Fibroblast of villous mesenchyme (primary cell): Measurements from ENCODE around the gene HILPDA. TPM values are rescaled to one million over a fixed set of nuclear protein-coding genes. Genes with fewer than 3 reads are reported as not detected.
A peak's percentile ranks its signal among the peaks of the same experiment; 100 is the strongest.

Experiments
- DNase-seq: peaks from one replicate; pipeline ENCODE4 v3.0.0-alpha.2; 2010; ENCODE audit warnings: low read depth
- H3K4me3 ChIP-seq: 2 replicates; pipeline ENCODE4 v1.5.1; 2011; ENCODE audit warnings: low read depth, mild to moderate bottlenecking, low read length
- total RNA-seq: library from RNA; depleted of rRNA; stranded (reverse); fragments of >200 nt; gene quantifications from 2 replicates; pipeline ENCODE4 v1.2.3, GENCODE V29; 2012
- TF ChIP-seq, protein P1 (sequence below): IDR thresholded peaks from 2 replicates; pipeline ENCODE4 v1.5.1; 2012; ENCODE audit warnings: low read depth, mild to moderate bottlenecking, low read length; ENCODE audit not compliant: insufficient read depth

Gene HILPDA
- total RNA-seq, 1 donor = 14.7 TPM

DNA sequence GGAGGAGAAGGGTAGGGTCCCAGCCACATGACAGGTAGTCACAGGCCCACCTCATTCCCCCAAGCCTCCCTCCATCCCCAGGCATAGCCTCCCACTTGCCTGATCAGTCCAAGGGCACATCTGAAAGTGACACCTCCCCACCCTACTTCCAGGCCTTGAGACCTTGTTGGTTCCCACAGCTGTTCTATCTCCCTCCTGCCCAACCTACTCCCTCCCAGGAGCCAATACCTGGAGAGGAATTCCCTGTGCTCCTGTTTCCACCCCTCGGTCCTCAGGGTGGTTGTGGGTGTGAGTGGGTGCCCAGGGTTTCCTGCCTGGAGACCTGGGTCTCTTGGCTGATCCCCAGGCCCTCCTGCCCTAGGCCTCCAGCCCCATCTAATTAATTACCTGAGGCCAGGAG, 34.3 kb upstream of the HILPDA start:
- TF ChIP-seq, protein P1, sequence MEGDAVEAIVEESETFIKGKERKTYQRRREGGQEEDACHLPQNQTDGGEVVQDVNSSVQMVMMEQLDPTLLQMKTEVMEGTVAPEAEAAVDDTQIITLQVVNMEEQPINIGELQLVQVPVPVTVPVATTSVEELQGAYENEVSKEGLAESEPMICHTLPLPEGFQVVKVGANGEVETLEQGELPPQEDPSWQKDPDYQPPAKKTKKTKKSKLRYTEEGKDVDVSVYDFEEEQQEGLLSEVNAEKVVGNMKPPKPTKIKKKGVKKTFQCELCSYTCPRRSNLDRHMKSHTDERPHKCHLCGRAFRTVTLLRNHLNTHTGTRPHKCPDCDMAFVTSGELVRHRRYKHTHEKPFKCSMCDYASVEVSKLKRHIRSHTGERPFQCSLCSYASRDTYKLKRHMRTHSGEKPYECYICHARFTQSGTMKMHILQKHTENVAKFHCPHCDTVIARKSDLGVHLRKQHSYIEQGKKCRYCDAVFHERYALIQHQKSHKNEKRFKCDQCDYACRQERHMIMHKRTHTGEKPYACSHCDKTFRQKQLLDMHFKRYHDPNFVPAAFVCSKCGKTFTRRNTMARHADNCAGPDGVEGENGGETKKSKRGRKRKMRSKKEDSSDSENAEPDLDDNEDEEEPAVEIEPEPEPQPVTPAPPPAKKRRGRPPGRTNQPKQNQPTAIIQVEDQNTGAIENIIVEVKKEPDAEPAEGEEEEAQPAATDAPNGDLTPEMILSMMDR = no peak
- no peak overlapping the region for H3K4me3 ChIP-seq
- DNase-seq = no peak

DNA sequence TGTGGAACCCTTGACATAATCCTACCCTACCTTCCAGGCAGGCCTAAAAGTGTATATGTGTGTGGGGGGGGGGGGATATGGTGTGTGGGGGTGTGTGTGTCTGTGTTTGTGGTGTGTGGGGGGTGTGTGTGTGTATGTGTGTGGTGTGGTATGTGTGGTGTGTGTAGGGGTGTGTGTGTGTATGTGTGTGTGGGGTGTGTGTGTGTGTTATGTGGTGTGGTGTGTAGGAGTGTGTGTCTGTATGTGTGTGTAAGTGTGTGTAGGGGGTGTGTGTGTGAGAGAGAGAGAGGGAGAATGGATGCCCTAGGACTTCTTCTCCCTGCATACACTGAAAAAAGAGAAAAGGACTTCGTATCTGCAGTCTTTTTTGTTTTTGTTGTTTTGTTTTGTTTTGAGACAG, 33.6 kb upstream of the HILPDA start:
- no peak overlapping the region for H3K4me3 ChIP-seq
- no peak for DNase-seq
- TF ChIP-seq, protein P1 = no peak

DNA sequence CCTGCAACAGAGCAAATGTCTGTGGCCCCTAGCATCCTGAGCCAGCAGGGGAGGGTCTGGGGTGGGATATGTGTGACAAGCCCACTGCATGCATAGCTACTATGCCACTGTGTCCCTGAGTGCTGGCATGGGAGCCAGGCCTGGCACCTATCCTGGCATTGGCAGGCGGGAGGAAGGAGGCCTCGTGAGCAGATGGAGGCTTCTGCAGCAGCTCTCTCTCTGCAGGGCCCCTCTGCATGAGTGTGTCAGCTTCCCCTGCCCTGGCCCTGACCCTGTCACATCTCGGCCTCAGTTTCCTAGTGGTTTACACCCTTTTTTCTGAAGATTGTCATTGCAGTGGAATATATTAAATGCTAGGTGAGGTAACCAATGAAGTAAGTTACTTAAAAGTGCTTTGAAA, 32.8 kb upstream of the HILPDA start:
- H3K4me3 ChIP-seq = no peak overlapping the region
- no peak for DNase-seq
- TF ChIP-seq, protein P1 = no peak

DNA sequence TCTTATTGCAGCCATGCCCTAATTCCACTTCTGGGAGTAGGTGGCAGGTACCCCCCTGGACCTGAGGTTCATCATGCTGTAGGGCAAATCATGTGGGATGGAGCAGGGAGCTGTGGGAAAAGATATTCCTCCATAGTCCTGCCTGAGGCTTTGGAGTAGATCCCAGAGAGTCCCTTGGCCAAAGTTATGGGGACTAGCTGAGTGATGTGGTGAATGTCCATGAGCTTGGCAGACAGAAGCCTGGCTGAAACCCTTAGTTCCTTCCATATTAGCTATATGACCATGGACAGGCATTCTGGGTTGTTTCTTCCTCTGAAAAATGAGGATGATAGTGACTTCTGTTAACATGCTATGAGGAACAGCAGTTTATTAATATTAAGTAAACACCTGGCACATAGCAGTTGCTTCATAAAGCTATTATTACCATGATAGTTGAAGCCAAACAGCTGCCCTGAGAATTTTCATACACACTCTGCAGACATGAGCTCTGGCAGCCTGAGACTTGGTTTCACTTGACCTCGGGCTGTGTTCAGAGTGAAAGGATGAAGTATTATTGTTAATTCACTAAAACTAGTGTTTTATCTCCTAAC, 30.9 kb upstream of the HILPDA start:
- no peak for DNase-seq
- no peak overlapping the region for H3K4me3 ChIP-seq
- TF ChIP-seq, protein P1 = no peak

DNA sequence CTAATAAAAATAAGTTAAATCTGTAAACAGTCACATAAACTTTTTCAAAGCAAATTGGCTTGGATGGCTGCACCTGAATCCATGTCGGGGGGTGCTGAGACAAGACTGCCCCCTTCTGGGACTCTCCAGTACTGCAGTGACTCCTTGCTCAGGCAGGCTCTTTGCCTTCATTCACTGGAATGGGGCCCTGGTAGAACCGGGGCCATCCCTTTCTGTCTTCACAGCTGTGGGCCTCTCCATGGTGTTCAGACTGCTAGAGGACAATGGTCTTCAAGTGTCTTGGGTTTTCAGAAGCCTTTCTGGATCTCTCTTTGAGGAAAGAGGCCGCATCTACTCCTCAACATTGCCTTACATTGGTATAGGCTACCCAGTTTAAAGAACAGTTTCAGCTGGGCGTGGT, 29.8 kb upstream of the HILPDA start:
- DNase-seq = peak; percentile 69
- TF ChIP-seq, protein P1 = peak; percentile 99

DNA sequence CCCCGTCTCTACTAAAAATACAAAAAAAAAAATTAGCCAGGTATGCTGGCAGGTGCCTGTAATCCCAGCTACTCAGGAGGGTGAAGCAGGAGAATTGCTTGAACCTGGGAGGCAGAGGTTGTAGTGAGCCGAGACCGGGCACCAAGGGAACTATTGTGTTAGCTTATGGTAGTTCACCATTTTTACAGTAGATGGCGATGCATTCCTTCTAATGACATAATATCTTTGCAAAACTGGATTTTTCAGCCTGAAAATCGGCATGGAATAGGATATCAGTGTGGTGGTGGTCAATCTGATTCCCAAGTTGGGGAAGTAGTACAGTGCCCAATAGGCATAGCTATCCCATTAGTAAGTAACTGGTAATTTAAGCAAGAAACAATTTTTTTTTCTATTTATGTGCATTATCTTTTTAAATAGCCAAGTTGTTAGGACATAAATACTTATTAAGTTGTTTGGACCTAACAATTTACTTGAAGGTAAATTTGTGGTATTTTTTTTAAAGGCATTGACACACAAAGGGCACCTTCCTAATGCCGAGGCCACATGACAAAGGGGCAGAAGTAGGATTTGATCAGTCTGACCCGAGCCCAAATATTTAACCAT, 28.3 kb upstream of the HILPDA start:
- no peak overlapping the region for H3K4me3 ChIP-seq
- TF ChIP-seq, protein P1 = peak; percentile 67
- peak; percentile 67 for DNase-seq

More for the DNA sequence above, 29.8 kb upstream of the HILPDA start:
- no peak overlapping the region for H3K4me3 ChIP-seq

DNA sequence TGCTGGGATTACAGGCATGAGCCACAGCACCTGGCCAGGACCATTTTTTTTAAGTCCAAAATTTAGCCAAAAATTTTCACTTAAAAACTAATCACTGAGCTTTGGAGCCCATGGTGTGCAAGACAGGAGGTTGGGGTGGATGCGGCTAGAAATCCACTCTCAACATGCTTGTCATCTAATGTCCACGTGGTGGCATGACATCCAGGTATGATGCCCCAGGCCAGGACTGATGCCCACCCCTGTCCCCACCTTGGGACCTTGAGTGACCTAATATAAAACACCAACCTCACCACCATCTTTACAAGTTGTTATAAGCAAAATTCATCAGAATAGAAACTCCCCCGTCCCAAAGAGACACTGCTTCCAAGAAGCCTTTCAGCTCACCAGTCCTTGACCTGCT, 25.5 kb upstream of the HILPDA start:
- TF ChIP-seq, protein P1 = no peak
- H3K4me3 ChIP-seq = no peak overlapping the region
- no peak for DNase-seq
